Sigmoid colon (tissue), 7 donors: ENCODE results near the gene ARNT2. TPM values are rescaled to one million over a fixed set of nuclear protein-coding genes. Genes with fewer than 3 reads are reported as not detected.

Experiments
- DNase-seq: peaks from one replicate; pipeline ENCODE4 v3.0.0-alpha.2; 2019
- H3K27ac ChIP-seq, 4 donors: fragments of 200-600 bp; sonication (generic); one replicate each; pipeline ENCODE4 v1.5.1; 2016 to 2019; ENCODE audit warnings: mild to moderate bottlenecking in 1 of 4
- H3K27me3 ChIP-seq, 3 donors: fragments of 200-600 bp; sonication (generic); one replicate each; pipeline ENCODE4 v1.5.1; 2019; ENCODE audit warnings: mild to moderate bottlenecking in 1 of 3
- H3K36me3 ChIP-seq, 4 donors: fragments of 200-600 bp; sonication (generic); one replicate each; pipeline ENCODE4 v1.5.1; 2016 to 2019
- H3K4me1 ChIP-seq, 4 donors: fragments of 200-600 bp; sonication (generic); one replicate each; pipeline ENCODE4 v1.5.1; 2017 to 2019
- H3K4me3 ChIP-seq, 4 donors: fragments of 200-600 bp; sonication (generic); one replicate each; pipeline ENCODE4 v1.5.1; 2017 to 2019; ENCODE audit warnings: mild to moderate bottlenecking in 2 of 4, moderate library complexity in 1 of 4
- H3K9me3 ChIP-seq, 4 donors: fragments of 200-600 bp in 3 of 4; sonication (generic) in 3 of 4; one replicate each; pipeline versions ENCODE4 v1.5.1 to v1.6.1; 2013 to 2019
- EP300 ChIP-seq, 4 donors: sonication (generic); formaldehyde crosslinking; IDR thresholded peaks; one replicate each; pipeline ENCODE4 v1.6.1; 2017; ENCODE audit warnings: antibody characterized with exemption in 4 of 4
- POLR2A ChIP-seq, 2 donors: fragments of 450-650 bp; IDR thresholded peaks; one replicate each; pipeline ENCODE4 v1.6.1; 2016; ENCODE audit warnings: antibody characterized with exemption in 2 of 2, mild to moderate bottlenecking in 2 of 2, moderate library complexity in 2 of 2
- POLR2AphosphoS5 ChIP-seq, 4 donors: sonication (generic); formaldehyde crosslinking; IDR thresholded peaks; one replicate each; pipeline ENCODE4 v1.6.1; 2017; ENCODE audit warnings: antibody characterized with exemption in 4 of 4
- WGBS, 2 donors: extraction: QIAGEN DNeasy Blood & Tissue Kit; methylation state at CpG; one replicate each; pipeline ENCODE4 v1.1.7; 2013; 5-methylcytosine and 5-hydroxymethylcytosine counted together
- intact Hi-C: fragments of 100-400 bp; cut with DNase I; formaldehyde crosslinking; loops from one replicate; pipeline ENCODE4 v1.15.1; 2023
- polyA plus RNA-seq, 3 donors: library from polyadenylated mRNA; stranded (reverse); fragments of 200-250 nt; gene quantifications; one replicate each; pipeline ENCODE4 v1.2.3, GENCODE V29; 2013
- total RNA-seq, 4 donors: library from RNA; depleted of rRNA; stranded (reverse); fragments of >200 nt; gene quantifications; one replicate each; pipeline ENCODE4 v1.1.0, GENCODE V29; 2016
- TF ChIP-seq, protein P1 (sequence below), 4 experiments: fragments of 450-650 bp in 3 of 4; fragments of 200-600 bp in 1 of 4; IDR thresholded peaks; one replicate each; pipeline ENCODE4 v1.5.1; 2016 to 2019; ENCODE audit warnings: antibody characterized with exemption in 4 of 4, mild to moderate bottlenecking in 3 of 4, moderate library complexity in 2 of 4
- donor health status: healthy with polysubstance abuse.
- donor health status: Bipolar disorder and iron deficiency.
- donor health status: healthy.

The ARNT2 gene
- total and polyA plus RNA-seq, 7 donors = 1.2 to 16.1 (median 4.3) TPM

DNA sequence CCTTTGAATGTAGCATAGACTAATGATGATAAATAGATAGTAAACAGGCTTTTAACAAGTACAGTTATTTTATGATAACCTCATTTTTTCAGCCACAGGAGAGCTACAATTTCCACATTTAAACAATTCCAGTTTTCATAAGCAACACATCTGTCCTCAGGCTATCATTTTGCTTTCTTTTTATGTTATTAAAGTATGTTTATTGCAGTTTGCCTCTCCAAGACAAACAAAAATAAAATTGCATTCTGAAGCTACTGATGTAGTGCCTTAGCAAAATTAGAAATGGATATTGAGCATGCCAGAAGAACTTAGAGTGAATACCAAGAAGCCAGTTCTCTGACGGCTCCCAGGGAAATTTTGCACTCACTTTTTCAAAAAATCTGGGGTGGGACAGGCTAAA is 150.4 kb downstream of the ARNT2 start:
- Histone ChIP-seq H3K9me3 (no peaks in the 10 kb centered on the region), H3K36me3 (peaks cover 0 to 11% (median 1%) of the 10 kb centered on the region in 4 donors), H3K4me3 (no peak overlapping the region), H3K27ac (no peak overlapping the region), H3K27me3 (no peaks in the 10 kb centered on the region), H3K4me1 (peaks cover 0 to 14% (median 0%) of the 10 kb centered on the region in 4 donors)
- WGBS, 2 donors = 87 to 91% methylated on average over 1 of the region's 1 CpG
- DNase-seq = no peak
- intact Hi-C loops = no loop called here
- no peak for TF ChIP-seq POLR2AphosphoS5 (IDR thresholded peaks at IDR 0.05)
- TF ChIP-seq, protein P1, sequence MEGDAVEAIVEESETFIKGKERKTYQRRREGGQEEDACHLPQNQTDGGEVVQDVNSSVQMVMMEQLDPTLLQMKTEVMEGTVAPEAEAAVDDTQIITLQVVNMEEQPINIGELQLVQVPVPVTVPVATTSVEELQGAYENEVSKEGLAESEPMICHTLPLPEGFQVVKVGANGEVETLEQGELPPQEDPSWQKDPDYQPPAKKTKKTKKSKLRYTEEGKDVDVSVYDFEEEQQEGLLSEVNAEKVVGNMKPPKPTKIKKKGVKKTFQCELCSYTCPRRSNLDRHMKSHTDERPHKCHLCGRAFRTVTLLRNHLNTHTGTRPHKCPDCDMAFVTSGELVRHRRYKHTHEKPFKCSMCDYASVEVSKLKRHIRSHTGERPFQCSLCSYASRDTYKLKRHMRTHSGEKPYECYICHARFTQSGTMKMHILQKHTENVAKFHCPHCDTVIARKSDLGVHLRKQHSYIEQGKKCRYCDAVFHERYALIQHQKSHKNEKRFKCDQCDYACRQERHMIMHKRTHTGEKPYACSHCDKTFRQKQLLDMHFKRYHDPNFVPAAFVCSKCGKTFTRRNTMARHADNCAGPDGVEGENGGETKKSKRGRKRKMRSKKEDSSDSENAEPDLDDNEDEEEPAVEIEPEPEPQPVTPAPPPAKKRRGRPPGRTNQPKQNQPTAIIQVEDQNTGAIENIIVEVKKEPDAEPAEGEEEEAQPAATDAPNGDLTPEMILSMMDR (IDR thresholded peaks at IDR 0.05) = no peak
- no peak for TF ChIP-seq POLR2A (IDR thresholded peaks at IDR 0.05)
- no peak for TF ChIP-seq EP300 (IDR thresholded peaks at IDR 0.05)

DNA sequence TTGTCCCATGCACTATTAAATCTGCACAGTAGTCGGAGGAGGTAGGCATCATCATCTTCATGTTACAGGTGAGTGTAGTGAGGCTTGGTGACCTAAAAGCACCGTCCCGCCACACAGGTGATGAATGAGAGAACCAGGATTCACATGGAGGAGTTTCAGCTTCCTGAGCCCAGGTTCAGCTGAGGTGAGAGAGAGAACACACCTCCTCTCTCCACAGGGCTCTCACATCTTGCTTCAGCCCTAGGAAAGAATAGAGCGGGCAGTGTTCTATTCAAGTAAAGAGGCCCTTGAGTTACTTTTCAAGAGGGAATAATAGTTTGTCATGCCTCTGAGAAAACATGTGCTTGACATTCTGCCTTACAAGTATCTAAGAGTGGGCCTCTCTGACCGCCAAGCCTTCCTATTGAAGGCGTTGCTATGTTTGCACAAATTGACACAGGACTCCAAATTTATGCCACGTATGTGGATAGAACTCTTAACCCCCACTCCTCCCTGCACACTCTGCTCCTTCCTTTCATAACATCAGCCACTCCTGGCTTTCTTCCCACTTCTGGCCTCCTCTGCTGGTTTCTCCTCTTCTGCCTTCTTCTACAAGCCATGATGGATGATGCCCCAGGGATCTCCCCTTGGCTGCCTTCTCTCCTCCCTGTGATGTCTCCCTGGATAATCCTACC is 152.6 kb downstream of the ARNT2 start:
- intact Hi-C loops = no loop called here
- TF ChIP-seq POLR2AphosphoS5 (IDR thresholded peaks at IDR 0.05) = no peak
- TF ChIP-seq, protein P1 (IDR thresholded peaks at IDR 0.05) = no peak
- no peak for TF ChIP-seq POLR2A (IDR thresholded peaks at IDR 0.05)
- no peak for TF ChIP-seq EP300 (IDR thresholded peaks at IDR 0.05)
- DNase-seq = no peak
- WGBS, 2 donors = 86 to 94% methylated on average over 7 of the region's 7 CpGs
- Histone ChIP-seq H3K4me1 (no peaks in the 10 kb centered on the region), H3K36me3 (peaks cover 0 to 11% (median 1%) of the 10 kb centered on the region in 4 donors), H3K27ac (no peak overlapping the region), H3K9me3 (no peaks in the 10 kb centered on the region), H3K27me3 (no peaks in the 10 kb centered on the region), H3K4me3 (no peak overlapping the region)

DNA sequence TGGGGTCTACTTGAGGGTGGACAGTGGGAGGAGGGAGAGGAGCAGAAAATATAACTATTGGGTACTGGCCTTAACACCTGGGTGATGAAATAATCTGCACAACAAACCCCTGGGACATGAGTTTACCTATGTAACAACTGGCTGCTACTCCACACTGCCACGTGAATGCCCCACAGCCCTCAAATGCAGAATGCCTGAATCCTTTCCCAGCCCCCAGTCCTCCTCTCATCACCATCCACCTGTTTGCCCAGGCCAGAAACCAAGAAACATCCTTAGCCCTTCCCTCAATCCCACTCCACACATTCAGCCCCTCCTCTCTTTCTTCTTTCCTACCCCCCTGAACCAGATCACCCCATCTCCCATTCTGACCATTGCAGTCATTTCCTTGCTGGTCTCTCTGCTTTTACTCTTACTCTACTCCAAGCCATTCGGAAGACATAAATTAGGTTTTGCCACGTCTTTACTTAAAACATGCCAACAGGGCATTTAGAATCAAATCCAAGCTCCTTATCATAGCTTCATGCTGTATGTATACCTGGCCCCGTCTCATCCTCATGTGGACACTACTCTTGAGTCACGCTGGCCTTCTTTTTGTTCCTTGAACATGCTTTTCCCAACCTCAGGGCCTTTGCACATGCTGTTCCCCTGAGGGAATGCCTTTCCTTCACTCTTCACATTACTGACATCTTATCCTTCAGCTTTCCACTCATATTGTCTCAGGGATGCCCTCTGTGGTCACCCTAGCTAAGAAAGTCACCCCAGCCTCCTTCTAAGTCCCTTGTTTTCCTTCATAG is 153.5 kb downstream of the ARNT2 start:
- no peak for DNase-seq
- H3K4me3 ChIP-seq = no peak overlapping the region
- no peak for TF ChIP-seq POLR2AphosphoS5 (IDR thresholded peaks at IDR 0.05)
- TF ChIP-seq, protein P1 (IDR thresholded peaks at IDR 0.05) = no peak
- no peak for TF ChIP-seq POLR2A (IDR thresholded peaks at IDR 0.05)
- TF ChIP-seq EP300 (IDR thresholded peaks at IDR 0.05) = no peak
- peaks cover 0 to 8% (median 1%) of the 10 kb centered on the region in 4 donors for H3K36me3 ChIP-seq
- H3K9me3 ChIP-seq = no peaks in the 10 kb centered on the region
- no peaks in the 10 kb centered on the region for H3K27me3 ChIP-seq
- intact Hi-C loops = no loop called here
- H3K4me1 ChIP-seq = no peaks in the 10 kb centered on the region
- 85 to 91% methylated on average over 5 of the region's 5 CpGs for WGBS, 2 donors
- no peak overlapping the region for H3K27ac ChIP-seq

DNA sequence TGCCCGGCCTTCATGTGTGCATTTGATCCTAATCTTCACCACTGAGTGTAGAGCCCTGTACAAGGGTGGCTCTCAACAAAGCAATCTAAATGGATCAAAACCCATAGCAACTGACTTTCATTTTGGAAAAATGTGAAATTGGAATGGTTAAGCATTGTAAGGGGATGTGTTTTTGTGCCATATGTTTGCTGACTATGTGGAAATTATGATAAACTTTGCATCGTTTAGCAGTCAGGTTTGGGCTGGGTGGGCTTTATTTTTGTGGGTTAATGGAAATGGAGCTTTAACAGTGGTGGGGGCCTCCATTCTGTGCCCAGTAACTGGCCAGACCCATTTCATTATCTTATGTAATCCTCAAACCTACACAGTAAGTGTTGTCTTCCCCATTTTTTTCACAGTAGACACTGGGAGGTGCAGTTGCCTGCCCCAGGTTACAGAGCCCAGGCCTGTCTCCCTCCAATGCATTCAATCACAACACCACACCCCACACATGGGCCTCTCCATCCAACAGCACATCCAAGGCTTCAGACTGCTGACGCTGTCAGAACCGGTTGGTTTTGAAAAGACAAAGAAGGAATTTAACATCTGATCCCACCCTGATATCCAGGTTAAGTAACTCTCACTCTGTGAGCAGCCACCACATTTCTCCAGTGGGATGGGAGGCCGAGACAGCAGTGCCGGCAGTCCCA is 154.6 kb downstream of the ARNT2 start:
- Histone ChIP-seq H3K27ac (no peak overlapping the region), H3K27me3 (no peaks in the 10 kb centered on the region), H3K4me3 (no peak overlapping the region), H3K9me3 (no peaks in the 10 kb centered on the region), H3K4me1 (no peaks in the 10 kb centered on the region), H3K36me3 (peaks cover 0 to 6% (median 0%) of the 10 kb centered on the region in 4 donors)
- TF ChIP-seq EP300 (IDR thresholded peaks at IDR 0.05) (no peak), POLR2AphosphoS5 (IDR thresholded peaks at IDR 0.05) (no peak), POLR2A (IDR thresholded peaks at IDR 0.05) (no peak)
- TF ChIP-seq, protein P1 (IDR thresholded peaks at IDR 0.05) = no peak
- DNase-seq = no peak
- 92 to 94% methylated on average over 6 of the region's 6 CpGs for whole genome bisulfite sequencing, 2 donors
- intact Hi-C loops = no loop called here
